Peyer's patch (tissue), 4 donors: ENCODE data around the gene ZNF730. TPM values are rescaled to one million over a fixed set of nuclear protein-coding genes. Genes with fewer than 3 reads are reported as not detected.

Experiments used
- total RNA-seq, 4 donors: library from RNA; depleted of rRNA; stranded (reverse); fragments of >200 nt; gene quantifications; one replicate each; pipeline ENCODE4 v1.1.0, GENCODE V29; 2016

Gene ZNF730
- total RNA-seq, 4 donors from 2014 or later: not detected

Other genes starting within 250 kb of the ZNF730 start
- under 1 TPM in 2 of 4 donors, not detected in 2; 0.57 to 0.67 TPM for gene ZNF728, start 113.8 kb upstream of the ZNF730 start, total RNA-seq
- gene ZNF724, start 133.4 kb downstream of the ZNF730 start, total RNA-seq: 10 to 100 TPM in 1 of 4 donors, 1 to 10 TPM in 2, under 1 TPM in 1; 0.85 to 19.8 (median 3.2) TPM